Measurements from ENCODE around the gene PLAAT4. TPM values are rescaled to one million over a fixed set of nuclear protein-coding genes. Genes with fewer than 3 reads are reported as not detected.

Gene PLAAT4
- total and polyA plus RNA-seq, 2 experiments from 2014 or later, result not detected

DNA sequence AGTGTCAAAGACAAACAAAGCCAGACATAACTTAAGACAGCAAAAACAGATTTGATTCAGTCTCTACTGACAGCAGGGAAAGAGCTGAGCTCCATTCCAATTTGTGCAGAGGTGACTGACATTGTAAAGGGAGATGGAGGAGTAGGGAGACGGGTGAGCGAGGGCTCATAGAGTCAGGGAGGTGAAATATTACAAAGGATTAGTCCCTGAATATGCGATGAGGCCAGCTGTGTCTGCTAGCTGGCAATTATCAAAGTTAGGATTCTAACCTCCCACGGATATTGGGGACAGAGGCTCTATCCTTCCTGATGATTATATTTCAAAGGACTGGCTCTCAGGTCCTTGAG, 18.2 kb downstream of the PLAAT4 start:
- Histone ChIP-seq H3K36me3 (no peaks in the 10 kb centered on the region), H3K27me3 (no peaks in the 10 kb centered on the region), H3K9me3 (ENCODE audit: low read depth) (no peaks in the 10 kb centered on the region), H3K27ac (peak overlapping the region; percentile 58), H3K4me3 (no peak overlapping the region), H3K4me1 (ENCODE audit: low read depth) (peaks cover 9% of the 10 kb centered on the region)
- TF ChIP-seq, protein P1, sequence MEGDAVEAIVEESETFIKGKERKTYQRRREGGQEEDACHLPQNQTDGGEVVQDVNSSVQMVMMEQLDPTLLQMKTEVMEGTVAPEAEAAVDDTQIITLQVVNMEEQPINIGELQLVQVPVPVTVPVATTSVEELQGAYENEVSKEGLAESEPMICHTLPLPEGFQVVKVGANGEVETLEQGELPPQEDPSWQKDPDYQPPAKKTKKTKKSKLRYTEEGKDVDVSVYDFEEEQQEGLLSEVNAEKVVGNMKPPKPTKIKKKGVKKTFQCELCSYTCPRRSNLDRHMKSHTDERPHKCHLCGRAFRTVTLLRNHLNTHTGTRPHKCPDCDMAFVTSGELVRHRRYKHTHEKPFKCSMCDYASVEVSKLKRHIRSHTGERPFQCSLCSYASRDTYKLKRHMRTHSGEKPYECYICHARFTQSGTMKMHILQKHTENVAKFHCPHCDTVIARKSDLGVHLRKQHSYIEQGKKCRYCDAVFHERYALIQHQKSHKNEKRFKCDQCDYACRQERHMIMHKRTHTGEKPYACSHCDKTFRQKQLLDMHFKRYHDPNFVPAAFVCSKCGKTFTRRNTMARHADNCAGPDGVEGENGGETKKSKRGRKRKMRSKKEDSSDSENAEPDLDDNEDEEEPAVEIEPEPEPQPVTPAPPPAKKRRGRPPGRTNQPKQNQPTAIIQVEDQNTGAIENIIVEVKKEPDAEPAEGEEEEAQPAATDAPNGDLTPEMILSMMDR (IDR thresholded peaks at IDR 0.05; ENCODE audit: low read depth, low read length), result no peak
- peak in 1 of 2 donors; percentile 20 for DNase-seq (ENCODE audit: low read depth in 1 of 2, low spot score in 1 of 2)

DNA sequence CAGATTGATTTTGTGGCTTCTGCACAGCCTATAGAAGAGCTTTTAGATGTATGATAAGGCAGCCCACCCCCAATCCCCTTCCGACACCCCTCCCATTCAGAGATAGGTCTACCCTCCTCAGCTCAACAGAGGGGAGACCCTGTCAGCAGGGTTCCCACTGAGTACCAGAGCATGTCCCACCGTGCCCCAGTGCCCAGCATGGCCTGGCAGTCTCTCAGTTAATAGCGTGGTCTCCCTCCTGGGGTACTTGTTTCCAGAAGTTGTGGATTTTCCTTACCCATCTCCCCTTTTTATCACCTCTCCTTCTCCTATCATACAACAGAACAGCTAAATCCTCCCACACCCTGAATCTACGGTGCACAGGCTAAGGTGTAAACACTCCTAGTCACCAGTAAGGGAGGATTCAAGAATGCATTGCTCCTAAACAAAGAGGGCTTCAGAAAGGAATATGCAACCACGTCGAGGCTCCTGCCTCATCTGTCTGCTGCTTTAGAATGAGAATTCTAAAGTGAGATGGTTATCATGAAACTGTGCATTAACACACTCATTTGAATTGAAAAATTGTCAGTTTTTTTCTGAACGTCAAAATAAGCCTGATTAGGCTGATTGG, 19.9 kb downstream of the PLAAT4 start:
- DNase-seq (ENCODE audit: low read depth in 1 of 2, low spot score in 1 of 2), result no peak
- H3K4me3 ChIP-seq, result no peak overlapping the region
- TF ChIP-seq, protein P1 (IDR thresholded peaks at IDR 0.05; ENCODE audit: low read depth, low read length), result no peak

DNA sequence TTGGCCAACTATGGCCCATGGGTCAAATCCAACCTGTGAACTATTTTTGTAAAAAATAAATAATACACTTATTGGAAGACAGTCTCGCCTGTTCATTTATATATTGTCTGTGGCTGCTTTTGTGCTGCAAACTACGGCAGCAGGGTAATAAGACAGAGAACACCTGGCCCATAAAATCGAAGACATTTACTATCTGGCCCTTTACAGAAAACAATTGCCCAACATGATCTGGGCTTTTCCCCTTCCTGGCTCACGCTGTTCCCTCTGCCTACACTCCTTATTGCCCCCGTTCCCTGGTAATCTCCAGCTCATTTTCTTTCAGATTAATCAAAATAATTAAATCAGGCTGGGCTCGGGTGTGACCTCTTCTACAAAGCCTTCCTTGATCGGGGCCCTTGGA, 21.0 kb downstream of the PLAAT4 start:
- Histone ChIP-seq H3K27me3 (no peaks in the 10 kb centered on the region), H3K36me3 (no peaks in the 10 kb centered on the region), H3K4me3 (no peak overlapping the region), H3K9me3 (ENCODE audit: low read depth) (no peaks in the 10 kb centered on the region), H3K4me1 (ENCODE audit: low read depth) (peaks cover 9% of the 10 kb centered on the region), H3K27ac (no peak overlapping the region)
- TF ChIP-seq, protein P1 (IDR thresholded peaks at IDR 0.05; ENCODE audit: low read depth, low read length), result no peak
- no peak for DNase-seq (ENCODE audit: low read depth in 1 of 2, low spot score in 1 of 2)

More for the DNA sequence above, 19.9 kb downstream of the PLAAT4 start:
- peaks cover 9% of the 10 kb centered on the region for H3K4me1 ChIP-seq (ENCODE audit: low read depth)
- no peaks in the 10 kb centered on the region for H3K27me3 ChIP-seq
- no peaks in the 10 kb centered on the region for H3K9me3 ChIP-seq (ENCODE audit: low read depth)
- no peaks in the 10 kb centered on the region for H3K36me3 ChIP-seq
- no peak overlapping the region for H3K27ac ChIP-seq

DNA sequence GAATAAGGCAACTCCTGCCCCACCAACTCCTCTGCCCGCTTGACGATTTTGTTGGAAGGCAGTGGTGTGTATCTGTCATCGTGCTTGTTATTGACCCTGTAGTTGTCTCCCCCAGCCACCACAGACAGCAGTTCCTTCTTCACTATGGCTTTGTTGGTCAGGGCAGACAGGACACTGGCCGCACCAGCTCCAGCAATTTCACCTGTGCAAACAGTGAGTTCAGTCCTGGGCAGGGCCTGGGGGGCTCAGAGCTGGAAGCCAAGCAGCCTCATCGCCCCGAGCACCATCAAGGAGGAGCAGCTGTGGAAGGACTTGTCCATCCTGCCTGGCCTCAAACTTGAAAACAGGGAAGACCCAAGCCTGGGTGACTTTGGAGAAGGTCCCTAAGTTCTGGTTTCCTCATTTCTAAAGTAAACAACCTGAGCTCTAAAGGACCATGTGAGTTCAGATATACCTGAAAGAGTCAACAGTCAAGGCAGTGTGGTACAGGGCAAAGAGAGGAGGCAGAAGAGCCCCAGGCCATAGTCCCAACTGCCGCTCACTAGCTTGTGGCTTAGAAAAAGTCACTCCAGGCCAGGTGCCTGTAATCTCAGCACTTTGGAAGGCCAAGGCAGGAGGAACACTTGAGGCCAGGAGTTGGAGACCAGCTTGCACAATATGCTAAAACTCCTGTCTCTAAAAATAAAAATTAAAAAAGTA, 22.0 kb downstream of the PLAAT4 start:
- H3K4me1 ChIP-seq (ENCODE audit: low read depth), result peaks cover 9% of the 10 kb centered on the region
- TF ChIP-seq, protein P1 (IDR thresholded peaks at IDR 0.05; ENCODE audit: low read depth, low read length), result no peak
- no peak for DNase-seq (ENCODE audit: low read depth in 1 of 2, low spot score in 1 of 2)

DNA sequence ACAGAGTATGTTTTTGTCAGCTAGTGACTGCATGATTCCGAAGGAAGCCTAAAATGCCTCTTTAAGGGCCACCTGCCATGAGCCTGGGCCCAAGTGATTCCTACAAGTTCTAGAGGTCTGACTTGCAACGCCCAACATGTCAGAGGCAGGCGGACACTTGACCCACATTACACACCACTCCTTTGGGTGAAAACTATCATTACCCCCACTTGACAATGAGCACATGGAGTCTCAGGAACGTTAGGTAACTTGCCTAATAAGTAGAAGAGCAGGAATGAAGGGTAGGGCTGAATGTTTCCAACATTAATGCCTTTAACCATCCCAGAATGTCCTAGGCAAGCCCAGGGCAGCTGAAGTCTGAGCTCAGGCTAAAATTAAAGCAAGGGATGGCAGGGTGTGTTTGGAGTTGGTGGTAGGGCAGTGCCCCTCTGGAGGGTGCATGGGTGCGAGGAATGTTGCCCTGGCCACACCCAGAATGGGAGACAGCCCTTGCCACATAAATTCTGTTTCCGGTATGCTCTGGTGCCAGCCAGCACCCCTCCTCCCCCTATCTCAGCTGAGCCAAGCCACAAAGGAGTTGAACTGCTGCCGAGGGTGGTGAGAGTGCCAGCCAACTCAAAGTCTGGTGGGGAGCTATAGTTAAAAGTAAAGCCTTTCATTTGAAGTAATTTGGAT, 24.0 kb downstream of the PLAAT4 start:
- TF ChIP-seq, protein P1 (IDR thresholded peaks at IDR 0.05; ENCODE audit: low read depth, low read length), result no peak

More for the DNA sequence above, 22.0 kb downstream of the PLAAT4 start:
- H3K4me3 ChIP-seq, result no peak overlapping the region
- no peaks in the 10 kb centered on the region for H3K27me3 ChIP-seq
- no peak overlapping the region for H3K27ac ChIP-seq
- H3K9me3 ChIP-seq (ENCODE audit: low read depth), result no peaks in the 10 kb centered on the region
- H3K36me3 ChIP-seq, result no peaks in the 10 kb centered on the region

More for the DNA sequence above, 24.0 kb downstream of the PLAAT4 start:
- H3K4me1 ChIP-seq (ENCODE audit: low read depth), result no peaks in the 10 kb centered on the region
- no peak overlapping the region for H3K4me3 ChIP-seq
- H3K9me3 ChIP-seq (ENCODE audit: low read depth), result no peaks in the 10 kb centered on the region
- no peak overlapping the region for H3K27ac ChIP-seq
- H3K27me3 ChIP-seq, result no peaks in the 10 kb centered on the region
- DNase-seq (ENCODE audit: low read depth in 1 of 2, low spot score in 1 of 2), result no peak
- no peaks in the 10 kb centered on the region for H3K36me3 ChIP-seq
